Endothelial cell of umbilical vein (primary cell): ENCODE measurements around the gene TTC33. TPM values are rescaled to one million over a fixed set of nuclear protein-coding genes. Genes with fewer than 3 reads are reported as not detected.

Experiments used
- BruUV-seq: library from RNA; stranded (reverse); fragments of 400-500 nt; replicated peaks from 2 replicates; lab custom pipeline; 2021; lab: Mats Ljungman, UMichigan
- CTCF ChIA-PET: fragments of 300-600, 350-600 bp; sonication (Branson Sonifier 250); formaldehyde crosslinking; loops from one replicate; lab custom pipeline; 2021; ENCODE audit warnings: antibody characterized with exemption, inconsistent platforms; lab: Charles Lee
- POLR2A ChIA-PET: fragments of 300-600, 350-600 bp; sonication (Branson Sonifier 250); formaldehyde crosslinking; loops from one replicate; lab custom pipeline; 2021; ENCODE audit warnings: antibody characterized with exemption, inconsistent platforms; lab: Charles Lee
- DNase-seq: peaks from one replicate; pipeline ENCODE4 v3.0.0-alpha.2; 2011; ENCODE audit warnings: low read depth, low spot score
- FAIRE-seq: peaks from 2 replicates; lab custom pipeline; 2011; peaks lifted over from hg19 to GRCh38; lab: Jason Lieb, UNC
- H2AFZ ChIP-seq: 2 replicates; pipeline ENCODE4 v1.6.0; 2012; ENCODE audit warnings: low read depth, low read length, control low read depth, inconsistent platforms
- H3K27ac ChIP-seq: 2 replicates; pipeline ENCODE4 v1.5.1; 2011; ENCODE audit warnings: low read depth, mild to moderate bottlenecking, control low read depth, low read length, moderate library complexity; ENCODE audit not compliant: insufficient read depth
- H3K27me3 ChIP-seq, 2 experiments: 2 replicates each; pipeline versions ENCODE4 v1.6.0 to v1.6.1; 2011; ENCODE audit warnings: low read length in 2 of 2, mixed read lengths in 1 of 2; ENCODE audit not compliant: control insufficient read depth in 2 of 2, insufficient read depth in 2 of 2
- H3K36me3 ChIP-seq, 2 experiments: 2 replicates in 1 of 2; 3 replicates in 1 of 2; pipeline ENCODE4 v1.5.1; 2011; ENCODE audit warnings: low read length in 2 of 2, mild to moderate bottlenecking in 1 of 2, moderate library complexity in 1 of 2; ENCODE audit not compliant: control insufficient read depth in 2 of 2, insufficient read depth in 2 of 2; ENCODE audit errors: extremely low read depth in 1 of 2
- H3K4me1 ChIP-seq: 3 replicates; pipeline ENCODE4 v1.5.1; 2011; ENCODE audit warnings: mild to moderate bottlenecking, low read length; ENCODE audit not compliant: control insufficient read depth, insufficient read depth; ENCODE audit errors: extremely low read depth
- H3K4me2 ChIP-seq: 2 replicates; pipeline ENCODE4 v1.6.1; 2011; ENCODE audit warnings: low read length, control low read depth, mixed read lengths; ENCODE audit not compliant: insufficient read depth
- H3K4me3 ChIP-seq, 3 experiments: fragments of 200-600 bp in 1 of 3; sonication (generic), shearing (Covaris generic) in 1 of 3; replicated peaks in 1 of 3; 2 replicates each; pipeline ENCODE4 v1.5.1; 2011 to 2016; ENCODE audit warnings: control low read depth in 3 of 3, low read length in 3 of 3, mild to moderate bottlenecking in 2 of 3, inconsistent platforms in 1 of 3, low read depth in 1 of 3, moderate library complexity in 1 of 3; ENCODE audit not compliant: insufficient read depth in 1 of 3
- H3K79me2 ChIP-seq: 2 replicates; pipeline ENCODE4 v1.6.0; 2012; ENCODE audit warnings: low read length, inconsistent platforms; ENCODE audit not compliant: control insufficient read depth, insufficient read depth
- H3K9ac ChIP-seq: replicated peaks from 2 replicates; pipeline ENCODE3; 2011; ENCODE audit warnings: low read length, control low read depth; ENCODE audit not compliant: insufficient read depth; ENCODE audit errors: extremely low read depth
- H3K9me1 ChIP-seq: replicated peaks from 3 replicates; pipeline ENCODE4 v1.6.0; 2011; ENCODE audit warnings: mild to moderate bottlenecking, low read length; ENCODE audit not compliant: control insufficient read depth, insufficient read depth; ENCODE audit errors: extremely low read depth
- H3K9me3 ChIP-seq: replicated peaks from 2 replicates; pipeline ENCODE4 v1.5.1; 2012; ENCODE audit warnings: low read length, inconsistent platforms; ENCODE audit not compliant: control insufficient read depth, insufficient read depth
- H4K20me1 ChIP-seq: replicated peaks from 2 replicates; pipeline ENCODE3; 2011; ENCODE audit warnings: mild to moderate bottlenecking, low read length; ENCODE audit not compliant: control insufficient read depth, insufficient read depth; ENCODE audit errors: extremely low read depth
- EZH2 ChIP-seq: IDR thresholded peaks from 2 replicates; pipeline ENCODE4 v1.6.1; 2012; ENCODE audit warnings: borderline replicate concordance, low read depth, mild to moderate bottlenecking, moderate library complexity, low read length, inconsistent platforms; ENCODE audit not compliant: severe bottlenecking
- FOS ChIP-seq: IDR thresholded peaks from 2 replicates; pipeline ENCODE4 v1.6.1; 2011; ENCODE audit warnings: mild to moderate bottlenecking, low read length, moderate library complexity, borderline replicate concordance; ENCODE audit not compliant: insufficient read depth
- GATA2 ChIP-seq: IDR thresholded peaks from 2 replicates; pipeline ENCODE4 v1.7.0; 2011; ENCODE audit warnings: low read depth, mild to moderate bottlenecking, moderate library complexity, mixed read lengths, low read length; ENCODE audit not compliant: insufficient read length, insufficient read depth
- JUN ChIP-seq: IDR thresholded peaks from 2 replicates; pipeline ENCODE4 v1.6.1; 2011; ENCODE audit warnings: borderline replicate concordance, low read depth; ENCODE audit not compliant: insufficient read length, insufficient read depth
- MAX ChIP-seq: IDR thresholded peaks from 2 replicates; pipeline ENCODE4 v1.6.1; 2011; ENCODE audit not compliant: insufficient read depth, insufficient read length
- MYC ChIP-seq: IDR thresholded peaks from one replicate; pipeline ENCODE4 v1.6.1; 2011; ENCODE audit warnings: mild to moderate bottlenecking, low read depth, low read length
- POLR2A ChIP-seq: IDR thresholded peaks from 2 replicates; pipeline ENCODE4 v1.6.1; 2012; ENCODE audit warnings: low read depth, mild to moderate bottlenecking, control low read depth, low read length
- POLR2AphosphoS5 ChIP-seq: IDR thresholded peaks from 2 replicates; pipeline ENCODE4 v1.6.1; 2012; ENCODE audit warnings: low read depth, mild to moderate bottlenecking, control low read depth, low read length, moderate library complexity; ENCODE audit not compliant: insufficient read depth
- dilution Hi-C: fragments of 300-500 bp; cut with MboI; formaldehyde crosslinking; loops from one replicate; pipeline ENCODE4 v1.15.0; 2019; ENCODE audit warnings: low sequenced_read_pairs; ENCODE audit not compliant: extremely low pct_ligation_motif_present
- intact Hi-C: fragments of 100-400 bp; cut with micrococcal nuclease; formaldehyde crosslinking; loops from one replicate; pipeline ENCODE4 v1.10.0; 2022
- polyA plus RNA-seq, 4 experiments: library from polyadenylated mRNA; depleted of rRNA in 3 of 4; stranded (reverse) in 3 of 4; unstranded in 1 of 4; fragments of >200 nt; gene quantifications; 2 replicates each; pipeline versions ENCODE4 v1.2.1 to v1.2.3, GENCODE V29; 2011 to 2012; ENCODE audit warnings: missing spikeins in 1 of 4
- total RNA-seq: library from RNA; stranded (reverse); gene quantifications from 2 replicates; pipeline ENCODE4 v1.2.3, GENCODE V29; 2021
- TF ChIP-seq, protein P1 (sequence below), 2 donors: IDR thresholded peaks; 1 replicate in 1 of 2; 2 replicates in 1 of 2; pipeline ENCODE4 v1.5.1; 2011; ENCODE audit warnings: low read length in 2 of 2, mild to moderate bottlenecking in 2 of 2, moderate library complexity in 2 of 2, control low read depth in 1 of 2, inconsistent platforms in 1 of 2, low read depth in 1 of 2; ENCODE audit not compliant: insufficient read depth in 1 of 2; ENCODE audit errors: extremely low read depth in 1 of 2

Gene TTC33
- total and polyA plus RNA-seq, 2 donors (not counting 3 experiments of a cell fraction or from before 2014, with no cell fraction given), result 2.2 to 11.7 TPM

DNA sequence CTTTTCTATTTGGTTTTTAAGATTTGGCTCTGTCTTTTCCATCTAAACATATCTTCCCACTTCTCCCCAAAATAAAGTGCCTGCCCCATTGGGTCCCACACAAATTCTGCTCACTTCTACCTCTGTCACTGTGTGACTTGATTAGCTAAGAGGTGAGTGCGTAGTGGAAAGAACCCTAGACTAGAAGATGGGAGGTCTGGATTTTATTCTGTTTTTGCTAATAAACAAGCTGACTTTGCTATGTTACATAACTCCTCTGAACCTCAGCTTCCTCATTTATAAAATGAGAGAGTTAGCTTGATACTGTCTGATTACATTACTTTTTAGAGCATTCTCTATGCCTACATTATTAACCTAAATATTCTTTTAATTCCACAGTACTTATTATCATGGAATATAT lies 127.4 kb downstream of the TTC33 start:
- CTCF ChIA-PET, result interaction anchor here (1.0 to 1.1 kb wide), 2 partner anchors 14 to 48 kb away, joined by 3 read pairs; no protein-coding TSS in a partner anchor
- no peak overlapping the region for H3K9ac ChIP-seq
- no peaks in the 10 kb centered on the region for H3K27me3 ChIP-seq
- FAIRE-seq (no peak), DNase-seq (no peak)
- H3K4me1 ChIP-seq, result no peaks in the 10 kb centered on the region
- no peaks in the 10 kb centered on the region for H3K9me3 ChIP-seq
- no peak overlapping the region for H3K4me3 ChIP-seq
- no peak overlapping the region for H2AFZ ChIP-seq
- no peaks in the 10 kb centered on the region for H3K79me2 ChIP-seq
- dilution Hi-C loops, result no loop called here
- H3K36me3 ChIP-seq, result no peaks in the 10 kb centered on the region
- POLR2A ChIA-PET, result no interaction called here
- H3K9me1 ChIP-seq, result no peaks in the 10 kb centered on the region
- no peak overlapping the region for H3K4me2 ChIP-seq
- TF ChIP-seq GATA2 (no peak), FOS (no peak), POLR2AphosphoS5 (no peak), MAX (no peak), POLR2A (no peak), JUN (no peak), EZH2 (no peak), MYC (no peak)
- TF ChIP-seq, protein P1, sequence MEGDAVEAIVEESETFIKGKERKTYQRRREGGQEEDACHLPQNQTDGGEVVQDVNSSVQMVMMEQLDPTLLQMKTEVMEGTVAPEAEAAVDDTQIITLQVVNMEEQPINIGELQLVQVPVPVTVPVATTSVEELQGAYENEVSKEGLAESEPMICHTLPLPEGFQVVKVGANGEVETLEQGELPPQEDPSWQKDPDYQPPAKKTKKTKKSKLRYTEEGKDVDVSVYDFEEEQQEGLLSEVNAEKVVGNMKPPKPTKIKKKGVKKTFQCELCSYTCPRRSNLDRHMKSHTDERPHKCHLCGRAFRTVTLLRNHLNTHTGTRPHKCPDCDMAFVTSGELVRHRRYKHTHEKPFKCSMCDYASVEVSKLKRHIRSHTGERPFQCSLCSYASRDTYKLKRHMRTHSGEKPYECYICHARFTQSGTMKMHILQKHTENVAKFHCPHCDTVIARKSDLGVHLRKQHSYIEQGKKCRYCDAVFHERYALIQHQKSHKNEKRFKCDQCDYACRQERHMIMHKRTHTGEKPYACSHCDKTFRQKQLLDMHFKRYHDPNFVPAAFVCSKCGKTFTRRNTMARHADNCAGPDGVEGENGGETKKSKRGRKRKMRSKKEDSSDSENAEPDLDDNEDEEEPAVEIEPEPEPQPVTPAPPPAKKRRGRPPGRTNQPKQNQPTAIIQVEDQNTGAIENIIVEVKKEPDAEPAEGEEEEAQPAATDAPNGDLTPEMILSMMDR (IDR thresholded peaks at IDR 0.05; ENCODE audit: extremely low read depth in 1 of 2, insufficient read depth in 1 of 2, low read depth in 1 of 2, low read length in 2 of 2), result no peak
- H4K20me1 ChIP-seq, result no peaks in the 10 kb centered on the region
- BruUV-seq, result no TSS peak
- H3K27ac ChIP-seq, result no peak overlapping the region
- intact Hi-C loops, result no loop called here
